Fibroblast of peridontal ligament (primary cell): ENCODE results near the gene AKNA.
A peak's percentile ranks its signal among the peaks of the same experiment; 100 is the strongest.

Source experiments
- DNase-seq: peaks from one replicate; pipeline ENCODE4 v3.0.0-alpha.2; 2010; ENCODE audit errors: extremely low read depth

AKNA gene

GRCh38 chr9:114395334-114395617, 7.5 kb upstream of the AKNA start:
- no peak for DNase-seq

- no peak for DNase-seq
Measured at GRCh38 chr9:114394523-114395333, 6.9 kb upstream of the AKNA start.

GRCh38 chr9:114392749-114393112, 4.9 kb upstream of the AKNA start:
- no peak for DNase-seq

GRCh38 chr9:114390952-114391351, 3.2 kb upstream of the AKNA start:
- DNase-seq, result no peak

GRCh38 chr9:114389612-114390368, 2.0 kb upstream of the AKNA start:
- no peak for DNase-seq

- DNase-seq, result no peak
Measured at GRCh38 chr9:114388764-114389375, 1.1 kb upstream of the AKNA start.

GRCh38 chr9:114388357-114388682, 538 bp upstream of the AKNA start:
- DNase-seq, result no peak

GRCh38 chr9:114386886-114387679, 699 bp downstream of the AKNA start:
- DNase-seq, result no peak

GRCh38 chr9:114386361-114386885, 1.4 kb downstream of the AKNA start:
- no peak for DNase-seq

GRCh38 chr9:114385397-114386181, 2.2 kb downstream of the AKNA start:
- peak; percentile 81 for DNase-seq

- no peak for DNase-seq
Measured at GRCh38 chr9:114384836-114385396, 2.9 kb downstream of the AKNA start.

- DNase-seq, result no peak
Measured at GRCh38 chr9:114384341-114384740, 3.4 kb downstream of the AKNA start.

GRCh38 chr9:114383521-114384231, 4.1 kb downstream of the AKNA start:
- peak; percentile 84 for DNase-seq

- no peak for DNase-seq
Measured at GRCh38 chr9:114382699-114383520, 4.9 kb downstream of the AKNA start.

GRCh38 chr9:114378883-114379282, 8.9 kb downstream of the AKNA start:
- DNase-seq, result no peak

- no peak for DNase-seq
Measured at GRCh38 chr9:114378016-114378415, 9.8 kb downstream of the AKNA start.

GRCh38 chr9:114376586-114377445, 11.0 kb downstream of the AKNA start:
- no peak for DNase-seq

- no peak for DNase-seq
Measured at GRCh38 chr9:114375386-114376175, 12.2 kb downstream of the AKNA start.
